HFFc6 (cell line): Measurements from ENCODE around the gene ACP3. TPM values are rescaled to one million over a fixed set of nuclear protein-coding genes. Genes with fewer than 3 reads are reported as not detected.

Experiments
- DNase-seq: peaks from one replicate; pipeline ENCODE4 v3.0.0-alpha.2; 2018
- H3K27ac Mint-ChIP-seq: 2 replicates; pipeline ENCODE4 v1.8.0; 2020; ENCODE audit warnings: mild to moderate bottlenecking, mixed read lengths
- H3K27me3 Mint-ChIP-seq: 2 replicates; pipeline ENCODE4 v1.8.0; 2021; ENCODE audit warnings: mild to moderate bottlenecking, moderate library complexity, mixed read lengths; ENCODE audit not compliant: insufficient read depth
- H3K36me3 Mint-ChIP-seq: 2 replicates; pipeline ENCODE4 v1.8.0; 2021; ENCODE audit warnings: low read depth, mixed read lengths
- H3K4me1 Mint-ChIP-seq: 2 replicates; pipeline ENCODE4 v1.8.0; 2020; ENCODE audit warnings: low read depth, mixed read lengths
- H3K4me3 Mint-ChIP-seq: 2 replicates; pipeline ENCODE4 v1.8.0; 2020; ENCODE audit warnings: mild to moderate bottlenecking, moderate library complexity, mixed read lengths
- H3K9me3 Mint-ChIP-seq: 2 replicates; pipeline ENCODE4 v1.8.0; 2020; ENCODE audit warnings: mild to moderate bottlenecking, mixed read lengths
- CTCF ChIP-seq: fragments of 200-600 bp; sonication (generic); IDR thresholded peaks from 2 replicates; pipeline ENCODE4 v1.5.0; 2021; ENCODE audit warnings: antibody characterized with exemption, mild to moderate bottlenecking
- total RNA-seq, 6 experiments: library from RNA; stranded (reverse); fragmentation: NEBNext Ultra II Directional; extraction: Animal tissue kit (Norgen Biotek cat#: 25700); gene quantifications; 2 replicates in 1 of 6; 3 replicates in 5 of 6; pipeline ENCODE4 v1.2.3, GENCODE V29; 2021

Gene ACP3
- total RNA-seq, 6 experiments from 2014 or later: not detected

- Mint-ChIP-seq H3K27me3 (peaks cover 11% of the 10 kb centered on the region; the same call in 1 of the 2 replicates), H3K9me3 (no peaks in the 10 kb centered on the region), H3K27ac (no peak overlapping the region), H3K4me3 (no peak overlapping the region), H3K36me3 (no peaks in the 10 kb centered on the region), H3K4me1 (peaks cover 22% of the 10 kb centered on the region)
- no peak for DNase-seq
- TF ChIP-seq CTCF: no peak
Observed at GRCh38 chr3:132342183-132342582, 25.0 kb downstream of the ACP3 start.

DNA sequence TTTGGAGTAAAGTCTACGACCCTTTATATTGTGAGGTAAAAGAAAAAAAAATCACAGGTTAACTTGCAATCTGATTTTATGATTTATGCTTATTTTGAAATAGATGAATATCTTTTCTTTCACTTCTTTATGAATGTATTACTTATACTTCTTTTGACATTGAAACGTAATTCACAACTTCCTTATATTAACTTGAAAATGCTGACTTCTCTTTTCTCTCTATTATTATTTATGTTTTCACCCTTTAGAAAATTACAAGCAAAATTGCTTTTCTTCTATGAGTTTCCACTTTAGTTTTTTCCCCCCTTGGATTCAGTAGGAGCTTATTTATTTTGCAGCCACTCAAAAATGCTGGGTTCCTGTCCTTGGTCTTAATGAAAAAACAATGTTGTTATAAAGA is 25.4 kb downstream of the ACP3 start:
- H3K4me3 Mint-ChIP-seq: no peak overlapping the region

GRCh38 chr3:132343018-132343612 is 25.9 kb downstream of the ACP3 start:
- H3K4me3 Mint-ChIP-seq: no peak overlapping the region
- no peaks in the 10 kb centered on the region for H3K36me3 Mint-ChIP-seq
- TF ChIP-seq CTCF: peak; percentile 88
- H3K9me3 Mint-ChIP-seq: no peaks in the 10 kb centered on the region
- H3K4me1 Mint-ChIP-seq: peaks cover 22% of the 10 kb centered on the region
- H3K27me3 Mint-ChIP-seq: peaks cover 11% of the 10 kb centered on the region; the same call in 1 of the 2 replicates
- no peak overlapping the region for H3K27ac Mint-ChIP-seq
- peak; percentile 52 for DNase-seq

More for the DNA sequence above, 25.4 kb downstream of the ACP3 start:
- Mint-ChIP-seq H3K36me3 (no peaks in the 10 kb centered on the region), H3K27me3 (peaks cover 11% of the 10 kb centered on the region; the same call in 1 of the 2 replicates), H3K27ac (no peak overlapping the region), H3K4me1 (peaks cover 22% of the 10 kb centered on the region), H3K9me3 (no peaks in the 10 kb centered on the region)
- TF ChIP-seq CTCF: no peak
- no peak for DNase-seq

DNA sequence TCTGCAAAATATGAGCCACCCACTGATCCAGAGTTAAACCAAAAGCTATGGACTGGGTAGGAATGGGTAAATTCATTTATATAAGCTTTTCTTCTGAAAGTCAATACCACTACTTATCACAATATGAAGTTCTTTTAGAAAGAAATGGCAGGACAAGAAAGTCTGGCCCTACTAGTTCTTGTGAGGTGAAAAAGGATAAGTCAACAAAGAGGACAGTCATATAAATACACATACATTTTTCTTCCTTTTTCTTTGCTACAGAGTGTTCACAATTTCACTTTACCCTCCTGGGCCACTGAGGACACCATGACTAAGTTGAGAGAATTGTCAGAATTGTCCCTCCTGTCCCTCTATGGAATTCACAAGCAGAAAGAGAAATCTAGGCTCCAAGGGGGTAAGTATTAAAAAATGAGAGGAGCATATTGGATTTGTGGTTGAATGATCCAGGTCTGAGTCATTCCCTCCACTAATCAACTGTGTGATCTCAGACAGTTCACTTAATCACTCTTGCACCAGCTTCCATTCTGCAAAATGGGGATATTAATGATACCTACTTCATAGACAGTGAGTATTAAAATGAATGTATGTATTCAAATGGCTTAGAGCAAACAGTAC is 27.6 kb downstream of the ACP3 start:
- Mint-ChIP-seq H3K4me3 (no peak overlapping the region), H3K27me3 (peaks cover 6% of the 10 kb centered on the region; the same call in 1 of the 2 replicates), H3K27ac (no peak overlapping the region), H3K4me1 (peaks cover 22% of the 10 kb centered on the region), H3K9me3 (no peaks in the 10 kb centered on the region), H3K36me3 (no peaks in the 10 kb centered on the region)
- DNase-seq: no peak
- no peak for TF ChIP-seq CTCF

DNA sequence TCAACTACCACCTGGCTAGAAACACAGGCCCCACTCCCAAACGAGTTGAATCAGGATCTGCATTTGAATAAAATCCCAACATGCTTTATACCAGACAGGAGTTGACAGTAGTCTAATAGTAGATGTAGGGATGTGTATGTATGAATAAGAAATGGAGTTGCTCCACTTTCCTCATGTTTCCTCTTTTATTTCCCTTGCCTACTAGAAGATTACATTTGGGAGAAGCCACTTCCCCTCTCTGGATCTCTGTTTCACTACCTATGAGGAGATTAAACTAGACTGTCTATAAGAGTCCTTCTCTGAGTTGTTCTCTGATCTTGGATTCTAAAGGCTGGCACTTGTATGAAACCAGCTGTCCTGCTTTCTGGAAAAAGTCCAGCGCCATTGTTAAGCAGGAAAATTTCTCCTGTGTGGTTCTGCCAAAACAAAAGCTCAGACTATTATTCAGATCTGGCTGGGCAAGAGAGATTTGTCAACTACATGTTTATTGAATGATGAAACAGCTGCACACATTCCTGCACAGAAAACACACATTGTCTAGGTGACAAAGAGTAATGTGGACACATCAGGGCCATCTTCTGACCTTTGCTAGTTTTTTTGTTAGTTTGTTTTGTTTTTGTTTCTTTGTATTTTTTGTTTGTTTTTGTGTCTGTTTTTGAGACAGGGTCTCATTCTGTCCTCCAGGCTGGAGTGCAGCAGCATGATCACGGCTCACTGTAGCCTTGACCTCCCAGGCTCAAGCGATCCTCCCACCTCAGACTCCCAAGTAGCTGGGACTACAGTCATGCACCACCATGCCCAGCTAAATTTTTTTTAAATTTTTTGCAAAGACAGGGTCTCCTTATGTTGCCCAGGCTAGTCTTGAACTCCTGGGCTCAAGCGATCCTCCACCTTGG is 29.9 kb downstream of the ACP3 start:
- Mint-ChIP-seq H3K36me3 (no peaks in the 10 kb centered on the region), H3K27ac (no peak overlapping the region), H3K4me3 (no peak overlapping the region), H3K27me3 (peaks cover 4% of the 10 kb centered on the region; the same call in 1 of the 2 replicates), H3K9me3 (no peaks in the 10 kb centered on the region), H3K4me1 (peaks cover 22% of the 10 kb centered on the region)
- TF ChIP-seq CTCF: no peak
- peak; percentile 26 for DNase-seq
